ENCODE measurements around the gene FARP1. TPM values are rescaled to one million over a fixed set of nuclear protein-coding genes. Genes with fewer than 3 reads are reported as not detected.

The FARP1 gene
- polyA plus RNA-seq, 4 donors: 0.89 to 23.4 (median 6.2) TPM

GRCh38 chr13:98327371-98328270, 184.7 kb downstream of the FARP1 start:
- no peaks in the 10 kb centered on the region for H3K9me3 ChIP-seq (ENCODE audit: control insufficient read depth in 2 of 2, insufficient read depth in 1 of 2, low read depth in 1 of 2, low read length in 1 of 2)
- no peak for FAIRE-seq
- DNase-seq: no peak
- H3K36me3 ChIP-seq (ENCODE audit: control insufficient read depth in 3 of 3, insufficient read depth in 2 of 3, low read depth in 1 of 3, low read length in 3 of 3): no peaks in the 10 kb centered on the region
- WGBS, 3 donors: 75 to 87% (median 84%) methylated on average over 10 of the region's 10 CpGs
- peak overlapping the region in 1 of 3 donors; percentile 50 for H3K27ac ChIP-seq (ENCODE audit: low read depth in 1 of 3, low read length in 2 of 3)
- H3K4me3 ChIP-seq (ENCODE audit: low read depth in 1 of 3, low read length in 3 of 3): no peak overlapping the region
- no peaks in the 10 kb centered on the region for H3K27me3 ChIP-seq (ENCODE audit: control insufficient read depth in 3 of 3, insufficient read depth in 3 of 3, low read length in 3 of 3)
- no peaks in the 10 kb centered on the region for H3K4me1 ChIP-seq (ENCODE audit: control insufficient read depth in 3 of 3, insufficient read depth in 2 of 3, low read depth in 1 of 3, low read length in 2 of 3)

GRCh38 chr13:98328511-98328910, 185.6 kb downstream of the FARP1 start:
- 87 to 92% (median 88%) methylated on average over 8 of the region's 8 CpGs for WGBS, 3 donors

DNA sequence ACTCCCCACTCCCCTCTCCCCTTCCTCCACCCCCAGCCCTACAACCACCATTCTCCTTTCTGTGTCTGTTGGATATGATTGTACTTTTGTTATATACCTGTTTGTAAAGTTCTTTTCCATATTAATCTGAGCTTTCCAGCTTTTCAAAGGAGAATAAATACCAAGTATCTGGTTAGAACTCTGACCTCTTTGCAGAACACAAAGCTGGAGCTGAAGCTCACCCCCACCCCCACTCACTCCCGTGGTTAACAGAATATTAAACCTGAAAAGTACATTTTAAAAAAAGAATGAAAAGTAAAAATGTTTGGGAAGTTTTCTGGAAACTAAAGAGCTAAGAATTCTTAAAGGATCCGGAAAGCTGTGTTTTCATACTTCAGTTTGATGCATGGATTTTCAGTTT, 189.3 kb downstream of the FARP1 start:
- Histone ChIP-seq H3K36me3 (ENCODE audit: control insufficient read depth in 3 of 3, insufficient read depth in 2 of 3, low read depth in 1 of 3, low read length in 3 of 3) (no peaks in the 10 kb centered on the region), H3K27ac (ENCODE audit: low read depth in 1 of 3, low read length in 2 of 3) (no peak overlapping the region), H3K27me3 (ENCODE audit: control insufficient read depth in 3 of 3, insufficient read depth in 3 of 3, low read length in 3 of 3) (no peaks in the 10 kb centered on the region), H3K9me3 (ENCODE audit: control insufficient read depth in 2 of 2, insufficient read depth in 1 of 2, low read depth in 1 of 2, low read length in 1 of 2) (peaks cover 0 to 10% of the 10 kb centered on the region in 2 donors), H3K4me3 (ENCODE audit: low read depth in 1 of 3, low read length in 3 of 3) (no peak overlapping the region), H3K4me1 (ENCODE audit: control insufficient read depth in 3 of 3, insufficient read depth in 2 of 3, low read depth in 1 of 3, low read length in 2 of 3) (no peaks in the 10 kb centered on the region)
- no peak for FAIRE-seq
- 75 to 82% (median 79%) methylated on average over 2 of the region's 2 CpGs for WGBS, 3 donors
- no peak for DNase-seq

More at GRCh38 chr13:98328511-98328910, 185.6 kb downstream of the FARP1 start:
- Histone ChIP-seq H3K27ac (ENCODE audit: low read depth in 1 of 3, low read length in 2 of 3) (peak overlapping the region in 1 of 3 donors; percentile 50), H3K36me3 (ENCODE audit: control insufficient read depth in 3 of 3, insufficient read depth in 2 of 3, low read depth in 1 of 3, low read length in 3 of 3) (no peaks in the 10 kb centered on the region), H3K9me3 (ENCODE audit: control insufficient read depth in 2 of 2, insufficient read depth in 1 of 2, low read depth in 1 of 2, low read length in 1 of 2) (no peaks in the 10 kb centered on the region), H3K4me1 (ENCODE audit: control insufficient read depth in 3 of 3, insufficient read depth in 2 of 3, low read depth in 1 of 3, low read length in 2 of 3) (no peaks in the 10 kb centered on the region), H3K4me3 (ENCODE audit: low read depth in 1 of 3, low read length in 3 of 3) (no peak overlapping the region), H3K27me3 (ENCODE audit: control insufficient read depth in 3 of 3, insufficient read depth in 3 of 3, low read length in 3 of 3) (no peaks in the 10 kb centered on the region)
- FAIRE-seq (no peak), DNase-seq (no peak)

GRCh38 chr13:98332691-98333090, 189.8 kb downstream of the FARP1 start:
- Histone ChIP-seq H3K4me1 (ENCODE audit: control insufficient read depth in 3 of 3, insufficient read depth in 2 of 3, low read depth in 1 of 3, low read length in 2 of 3) (no peaks in the 10 kb centered on the region), H3K9me3 (ENCODE audit: control insufficient read depth in 2 of 2, insufficient read depth in 1 of 2, low read depth in 1 of 2, low read length in 1 of 2) (peaks cover 0 to 10% of the 10 kb centered on the region in 2 donors), H3K27me3 (ENCODE audit: control insufficient read depth in 3 of 3, insufficient read depth in 3 of 3, low read length in 3 of 3) (no peaks in the 10 kb centered on the region), H3K4me3 (ENCODE audit: low read depth in 1 of 3, low read length in 3 of 3) (no peak overlapping the region), H3K27ac (ENCODE audit: low read depth in 1 of 3, low read length in 2 of 3) (no peak overlapping the region), H3K36me3 (ENCODE audit: control insufficient read depth in 3 of 3, insufficient read depth in 2 of 3, low read depth in 1 of 3, low read length in 3 of 3) (no peaks in the 10 kb centered on the region)
- 90 to 94% (median 92%) methylated on average over 5 of the region's 5 CpGs for whole genome bisulfite sequencing, 3 donors
- DNase-seq (no peak), FAIRE-seq (no peak)

DNA sequence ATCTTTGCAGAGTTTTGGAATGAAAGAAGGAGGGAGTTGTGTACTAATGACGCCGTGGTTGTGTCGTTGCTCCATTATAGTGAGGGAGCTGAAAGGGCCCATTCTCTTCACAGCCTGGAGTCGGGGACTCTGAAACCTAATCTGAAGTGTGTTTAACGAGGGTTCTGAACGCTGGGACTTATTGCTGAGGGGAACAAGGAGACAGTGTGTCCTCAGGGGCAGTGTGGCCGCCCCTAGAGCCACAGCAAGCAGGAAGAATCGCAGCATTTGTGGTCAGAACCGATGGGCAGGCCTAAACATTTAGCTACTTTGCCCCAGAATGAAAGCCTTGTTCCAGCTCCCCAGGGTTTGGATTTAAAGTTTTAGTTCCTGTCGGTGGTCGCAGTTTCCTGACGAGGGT, 190.6 kb downstream of the FARP1 start:
- 76 to 82% (median 80%) methylated on average over 12 of the region's 12 CpGs for WGBS, 3 donors
- Histone ChIP-seq H3K4me3 (ENCODE audit: low read depth in 1 of 3, low read length in 3 of 3) (no peak overlapping the region), H3K4me1 (ENCODE audit: control insufficient read depth in 3 of 3, insufficient read depth in 2 of 3, low read depth in 1 of 3, low read length in 2 of 3) (no peaks in the 10 kb centered on the region), H3K27ac (ENCODE audit: low read depth in 1 of 3, low read length in 2 of 3) (no peak overlapping the region), H3K9me3 (ENCODE audit: control insufficient read depth in 2 of 2, insufficient read depth in 1 of 2, low read depth in 1 of 2, low read length in 1 of 2) (peaks cover 0 to 10% of the 10 kb centered on the region in 2 donors), H3K36me3 (ENCODE audit: control insufficient read depth in 3 of 3, insufficient read depth in 2 of 3, low read depth in 1 of 3, low read length in 3 of 3) (no peaks in the 10 kb centered on the region), H3K27me3 (ENCODE audit: control insufficient read depth in 3 of 3, insufficient read depth in 3 of 3, low read length in 3 of 3) (no peaks in the 10 kb centered on the region)
- FAIRE-seq (no peak), DNase-seq (no peak)

DNA sequence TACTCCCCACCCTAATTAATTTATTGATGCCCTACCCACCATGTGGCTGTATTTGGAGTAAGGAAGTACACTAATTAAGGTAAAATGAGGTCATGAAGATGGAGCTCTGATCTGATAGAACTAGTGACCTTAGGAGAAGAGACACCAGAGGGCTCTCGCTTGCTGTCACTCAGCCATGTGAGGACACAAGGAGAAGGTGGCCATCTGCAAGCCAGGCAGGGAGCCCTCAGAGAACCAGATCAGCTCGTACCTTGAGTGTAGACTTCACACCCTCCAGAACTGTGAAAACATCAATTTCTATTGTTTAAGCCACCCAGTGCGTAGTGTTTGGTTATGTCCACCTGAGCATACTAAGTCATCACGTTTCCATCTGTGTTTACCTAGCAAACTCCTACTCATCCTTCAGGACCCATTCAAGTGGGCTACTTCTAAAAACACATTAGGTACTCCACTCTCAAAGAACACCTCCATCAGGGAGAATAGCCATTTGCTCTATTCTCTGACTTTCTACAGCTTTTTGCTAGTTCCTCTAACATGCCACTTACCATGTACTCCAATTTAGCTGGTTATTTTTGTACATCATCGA, 191.8 kb downstream of the FARP1 start:
- Histone ChIP-seq H3K4me1 (ENCODE audit: control insufficient read depth in 3 of 3, insufficient read depth in 2 of 3, low read depth in 1 of 3, low read length in 2 of 3) (no peaks in the 10 kb centered on the region), H3K9me3 (ENCODE audit: control insufficient read depth in 2 of 2, insufficient read depth in 1 of 2, low read depth in 1 of 2, low read length in 1 of 2) (peaks cover 0 to 10% of the 10 kb centered on the region in 2 donors), H3K36me3 (ENCODE audit: control insufficient read depth in 3 of 3, insufficient read depth in 2 of 3, low read depth in 1 of 3, low read length in 3 of 3) (no peaks in the 10 kb centered on the region), H3K27ac (ENCODE audit: low read depth in 1 of 3, low read length in 2 of 3) (no peak overlapping the region), H3K27me3 (ENCODE audit: control insufficient read depth in 3 of 3, insufficient read depth in 3 of 3, low read length in 3 of 3) (no peaks in the 10 kb centered on the region), H3K4me3 (ENCODE audit: low read depth in 1 of 3, low read length in 3 of 3) (no peak overlapping the region)
- WGBS, 3 donors: 90 to 96% (median 92%) methylated on average over 5 of the region's 5 CpGs
- DNase-seq: no peak
- no peak for FAIRE-seq

- Histone ChIP-seq H3K4me1 (ENCODE audit: control insufficient read depth in 3 of 3, insufficient read depth in 2 of 3, low read depth in 1 of 3, low read length in 2 of 3) (no peaks in the 10 kb centered on the region), H3K4me3 (ENCODE audit: low read depth in 1 of 3, low read length in 3 of 3) (no peak overlapping the region), H3K9me3 (ENCODE audit: control insufficient read depth in 2 of 2, insufficient read depth in 1 of 2, low read depth in 1 of 2, low read length in 1 of 2) (peaks cover 0 to 10% of the 10 kb centered on the region in 2 donors), H3K27ac (ENCODE audit: low read depth in 1 of 3, low read length in 2 of 3) (no peak overlapping the region), H3K36me3 (ENCODE audit: control insufficient read depth in 3 of 3, insufficient read depth in 2 of 3, low read depth in 1 of 3, low read length in 3 of 3) (peaks cover 0 to 2% (median 0%) of the 10 kb centered on the region in 3 donors), H3K27me3 (ENCODE audit: control insufficient read depth in 3 of 3, insufficient read depth in 3 of 3, low read length in 3 of 3) (no peaks in the 10 kb centered on the region)
- no peak for DNase-seq
- FAIRE-seq: no peak
- WGBS, 3 donors: 77 to 92% (median 85%) methylated on average over 4 of the region's 4 CpGs
Observed at GRCh38 chr13:98335721-98336120, 192.8 kb downstream of the FARP1 start.

DNA sequence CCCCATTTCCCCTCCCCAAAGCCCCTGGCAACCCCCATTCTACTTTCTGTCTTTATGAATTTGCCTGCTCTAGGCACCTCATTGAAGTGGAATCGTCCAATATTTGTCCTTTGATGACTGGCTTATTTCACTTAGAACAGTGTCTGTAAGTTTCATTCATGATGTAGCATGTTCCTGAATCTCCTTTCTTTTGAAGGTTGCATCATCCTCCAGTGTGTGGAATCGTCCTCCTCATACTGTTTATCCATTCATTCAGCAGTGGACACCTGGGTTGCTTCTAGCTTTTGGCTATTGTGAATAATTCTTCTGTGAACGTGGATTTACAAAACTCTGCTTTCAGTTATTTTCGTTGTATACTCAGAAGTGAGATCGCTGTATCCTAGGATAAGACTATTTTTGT, 195.4 kb downstream of the FARP1 start:
- 75 to 85% (median 81%) methylated on average over 5 of the region's 5 CpGs for WGBS, 3 donors
- FAIRE-seq (no peak), DNase-seq (no peak)
- no peaks in the 10 kb centered on the region for H3K4me1 ChIP-seq (ENCODE audit: control insufficient read depth in 3 of 3, insufficient read depth in 2 of 3, low read depth in 1 of 3, low read length in 2 of 3)
- peaks cover 0 to 2% (median 0%) of the 10 kb centered on the region in 3 donors for H3K36me3 ChIP-seq (ENCODE audit: control insufficient read depth in 3 of 3, insufficient read depth in 2 of 3, low read depth in 1 of 3, low read length in 3 of 3)
- H3K9me3 ChIP-seq (ENCODE audit: control insufficient read depth in 2 of 2, insufficient read depth in 1 of 2, low read depth in 1 of 2, low read length in 1 of 2): peaks cover 0 to 10% of the 10 kb centered on the region in 2 donors
- H3K27ac ChIP-seq (ENCODE audit: low read depth in 1 of 3, low read length in 2 of 3): no peak overlapping the region
- H3K27me3 ChIP-seq (ENCODE audit: control insufficient read depth in 3 of 3, insufficient read depth in 3 of 3, low read length in 3 of 3): no peaks in the 10 kb centered on the region
- no peak overlapping the region for H3K4me3 ChIP-seq (ENCODE audit: low read depth in 1 of 3, low read length in 3 of 3)
